MG63 (cell line): Measurements from ENCODE around the gene DSTYK. TPM values are rescaled to one million over a fixed set of nuclear protein-coding genes. Genes with fewer than 3 reads are reported as not detected.

Source experiments
- DNase-seq: peaks from one replicate; pipeline ENCODE4 v3.0.0-alpha.2; 2020
- H3K27me3 ChIP-seq: fragments of 250-450 bp; sonication (Bioruptor Pico); 2 replicates; pipeline ENCODE4 v1.5.1; 2020; ENCODE audit warnings: mild to moderate bottlenecking, moderate library complexity
- H3K36me3 ChIP-seq: fragments of 250-450 bp; sonication (Bioruptor Pico); 2 replicates; pipeline ENCODE4 v1.5.1; 2020; ENCODE audit warnings: mild to moderate bottlenecking, moderate library complexity
- H3K4me3 ChIP-seq: fragments of 250-450 bp; sonication (Bioruptor Pico); 2 replicates; pipeline ENCODE4 v1.5.1; 2020; ENCODE audit warnings: mild to moderate bottlenecking, moderate library complexity
- H3K9me3 ChIP-seq: fragments of 250-450 bp; sonication (Bioruptor Pico); 2 replicates; pipeline ENCODE4 v1.5.1; 2020; ENCODE audit warnings: mild to moderate bottlenecking, moderate library complexity
- total RNA-seq: library from RNA; depleted of rRNA; stranded (reverse); fragments of >200 nt; shearing (Covaris generic); gene quantifications from 2 replicates; pipeline ENCODE4 v1.2.3, GENCODE V29; 2014; ENCODE audit warnings: low replicate concordance

The DSTYK gene
- total RNA-seq, 1 experiment from 2014 or later = 7.7 TPM

- Histone ChIP-seq H3K4me3 (peak overlapping the region; percentile 50), H3K36me3 (no peaks in the 10 kb centered on the region), H3K27me3 (no peaks in the 10 kb centered on the region), H3K9me3 (no peaks in the 10 kb centered on the region)
- DNase-seq = no peak
Measured at GRCh38 chr1:205228093-205228521, 16.6 kb upstream of the DSTYK start.

DNA sequence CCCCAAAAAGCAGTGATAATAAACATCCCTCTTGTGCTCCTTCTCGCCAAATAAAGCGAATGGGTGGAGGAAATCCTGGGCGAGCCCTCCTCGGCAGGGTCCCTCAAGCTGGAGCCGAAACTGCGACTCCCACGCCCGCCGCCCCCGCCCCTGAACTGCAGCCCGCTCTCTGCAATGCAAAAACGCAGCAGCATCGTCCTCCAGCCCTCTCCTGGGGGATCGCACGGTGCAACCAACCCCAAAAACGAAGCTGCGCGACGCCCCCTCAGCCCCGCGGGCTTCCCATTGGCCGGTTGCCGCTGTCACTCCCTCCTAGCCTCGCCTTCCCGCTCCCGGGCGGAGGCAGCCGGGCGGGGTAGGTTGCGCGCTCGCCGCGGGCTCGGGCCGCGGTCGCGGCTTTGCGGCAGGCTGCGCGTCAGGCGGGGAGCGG lies 16.1 kb upstream of the DSTYK start, which contains the start of gene TMCC2:
TSS of gene TMCC2 (plus strand) at position 363 of the 430 bp plus-strand sequence. CDS start 619 bp downstream, outside the sequence.
- Histone ChIP-seq H3K27me3 (no peaks in the 10 kb centered on the region), H3K36me3 (no peaks in the 10 kb centered on the region), H3K9me3 (no peaks in the 10 kb centered on the region), H3K4me3 (peak within 1 kb of the TSS; percentile 62)
- DNase-seq = peak; percentile 95

DNA sequence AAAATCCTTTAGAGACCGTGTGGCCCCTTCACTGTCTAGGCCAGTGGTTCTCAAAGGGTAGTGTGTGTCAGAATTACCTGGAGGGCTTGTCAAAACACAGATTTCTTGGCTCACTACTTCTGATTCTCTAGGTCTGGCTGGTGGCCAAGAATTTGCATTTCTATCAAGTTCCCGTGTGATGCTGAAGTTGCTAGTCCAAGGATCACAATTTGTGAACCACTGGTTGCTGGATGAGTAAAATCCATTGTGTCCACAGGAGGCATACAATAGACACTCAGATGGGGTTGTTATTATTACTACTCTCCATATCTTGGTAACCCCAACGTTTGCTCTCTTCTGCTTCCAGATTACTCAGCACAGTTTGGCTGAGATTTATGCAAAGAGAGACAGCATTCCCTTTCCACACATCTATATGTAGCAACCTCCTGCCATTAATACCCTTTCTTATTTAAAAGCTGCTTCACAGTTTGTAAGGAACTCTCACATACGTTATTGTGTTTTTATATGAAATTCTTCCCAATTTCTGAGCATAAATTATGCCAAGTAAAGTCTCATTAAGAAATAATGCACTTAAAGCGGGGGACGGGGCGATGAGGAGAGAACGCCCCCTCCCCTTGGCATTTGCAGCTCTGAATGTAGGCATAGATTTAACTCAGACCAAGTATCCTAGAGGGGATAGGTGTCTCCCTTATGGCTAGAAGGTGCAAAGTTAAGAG lies 15.5 kb upstream of the DSTYK start:
- no peaks in the 10 kb centered on the region for H3K27me3 ChIP-seq
- H3K9me3 ChIP-seq = no peaks in the 10 kb centered on the region
- H3K36me3 ChIP-seq = no peaks in the 10 kb centered on the region
- DNase-seq = no peak
- H3K4me3 ChIP-seq = peak overlapping the region; percentile 62

- H3K36me3 ChIP-seq = no peaks in the 10 kb centered on the region
- DNase-seq = no peak
Measured at GRCh38 chr1:205225901-205226765, 14.6 kb upstream of the DSTYK start.

DNA sequence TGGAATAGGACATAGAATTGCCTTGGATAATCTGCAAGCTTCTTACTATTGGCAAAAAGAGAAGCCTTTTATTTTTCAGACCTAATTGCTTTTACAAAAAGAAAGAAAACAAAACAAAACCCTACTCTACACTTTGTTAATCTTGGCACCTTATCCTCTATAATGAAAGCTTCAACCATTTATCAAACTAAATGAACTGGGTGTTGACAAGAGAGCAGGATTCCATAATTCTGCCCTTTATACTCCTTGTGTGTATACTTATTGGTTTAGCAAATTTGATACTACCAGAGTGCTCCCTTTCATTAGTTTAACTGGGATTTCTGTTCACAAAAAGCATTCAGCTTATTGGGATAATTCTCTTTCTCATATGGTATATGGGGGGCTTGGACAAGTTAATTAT lies 13.2 kb upstream of the DSTYK start:
- no peaks in the 10 kb centered on the region for H3K27me3 ChIP-seq
- H3K36me3 ChIP-seq = no peaks in the 10 kb centered on the region
- H3K9me3 ChIP-seq = no peaks in the 10 kb centered on the region
- DNase-seq = no peak
- H3K4me3 ChIP-seq = no peak overlapping the region

More at GRCh38 chr1:205225901-205226765, 14.6 kb upstream of the DSTYK start:
- Histone ChIP-seq H3K4me3 (no peak overlapping the region), H3K9me3 (no peaks in the 10 kb centered on the region), H3K27me3 (no peaks in the 10 kb centered on the region)

GRCh38 chr1:205220421-205220820 lies 8.9 kb upstream of the DSTYK start:
- Histone ChIP-seq H3K27me3 (no peaks in the 10 kb centered on the region), H3K4me3 (no peak overlapping the region), H3K36me3 (no peaks in the 10 kb centered on the region), H3K9me3 (no peaks in the 10 kb centered on the region)
- no peak for DNase-seq

- H3K9me3 ChIP-seq = no peaks in the 10 kb centered on the region
- no peak overlapping the region for H3K4me3 ChIP-seq
- H3K36me3 ChIP-seq = no peaks in the 10 kb centered on the region
- H3K27me3 ChIP-seq = no peaks in the 10 kb centered on the region
- no peak for DNase-seq
Measured at GRCh38 chr1:205217418-205217817, 5.9 kb upstream of the DSTYK start.

DNA sequence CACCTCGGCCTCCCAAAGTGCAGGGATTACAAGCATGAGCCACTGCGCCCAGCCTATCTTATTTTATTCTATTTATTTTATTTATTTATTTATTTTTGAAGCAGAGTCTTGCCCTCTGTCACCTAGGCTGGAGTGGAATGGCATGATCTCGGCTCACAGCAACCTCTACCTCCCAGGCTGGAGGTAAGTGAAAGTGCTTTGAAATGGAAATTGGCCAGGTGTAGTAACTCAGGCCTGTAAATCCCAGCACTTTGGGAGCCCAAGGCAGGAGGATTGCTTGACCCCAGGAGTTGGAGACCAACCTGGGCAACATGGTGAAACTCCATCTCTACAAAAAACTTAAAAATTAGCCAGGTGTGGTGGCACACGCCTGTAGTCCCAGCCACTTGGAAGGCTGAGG lies 5.1 kb upstream of the DSTYK start:
- Histone ChIP-seq H3K36me3 (no peaks in the 10 kb centered on the region), H3K9me3 (no peaks in the 10 kb centered on the region), H3K4me3 (no peak overlapping the region), H3K27me3 (no peaks in the 10 kb centered on the region)
- no peak for DNase-seq

GRCh38 chr1:205214756-205215155 lies 3.3 kb upstream of the DSTYK start:
- Histone ChIP-seq H3K9me3 (no peaks in the 10 kb centered on the region), H3K4me3 (no peak overlapping the region), H3K36me3 (no peaks in the 10 kb centered on the region), H3K27me3 (no peaks in the 10 kb centered on the region)
- DNase-seq = no peak

- H3K4me3 ChIP-seq = peak overlapping the region; percentile 96
- H3K27me3 ChIP-seq = no peaks in the 10 kb centered on the region
- peaks cover 4% of the 10 kb centered on the region; the same call in 1 of the 2 replicates for H3K36me3 ChIP-seq
- DNase-seq = no peak
- no peaks in the 10 kb centered on the region for H3K9me3 ChIP-seq
Measured at GRCh38 chr1:205211839-205212536, 486 bp upstream of the DSTYK start.

DNA sequence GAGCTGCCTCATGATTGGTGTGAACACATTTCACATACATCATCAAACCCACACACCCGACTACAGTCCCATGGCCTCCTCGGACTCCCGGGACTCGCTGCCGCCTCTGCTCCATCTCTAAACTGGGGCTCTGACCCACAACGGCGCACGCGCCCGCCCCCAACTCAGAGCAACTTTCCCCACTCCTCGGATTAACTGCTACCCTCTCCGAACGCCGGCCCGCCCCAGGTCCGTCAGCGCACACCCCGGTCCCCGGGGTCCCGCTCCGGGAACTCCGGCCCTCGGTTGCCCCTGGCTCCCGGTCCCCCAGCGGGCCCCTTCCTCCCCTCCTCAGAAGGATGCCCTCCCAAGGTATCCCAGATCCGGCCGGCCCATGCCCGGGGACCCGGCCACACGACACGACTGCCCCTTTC lies 740 bp downstream of the DSTYK start:
- Histone ChIP-seq H3K36me3 (peaks cover 4% of the 10 kb centered on the region; the same call in 1 of the 2 replicates), H3K27me3 (no peaks in the 10 kb centered on the region), H3K9me3 (no peaks in the 10 kb centered on the region), H3K4me3 (peak overlapping the region; percentile 96)
- peak; percentile 33 for DNase-seq

GRCh38 chr1:205208811-205209210 lies 2.7 kb downstream of the DSTYK start:
- Histone ChIP-seq H3K36me3 (peaks cover 4% of the 10 kb centered on the region; the same call in 1 of the 2 replicates), H3K9me3 (no peaks in the 10 kb centered on the region), H3K4me3 (peak overlapping the region; percentile 2; the same call in 1 of the 2 replicates)

DNA sequence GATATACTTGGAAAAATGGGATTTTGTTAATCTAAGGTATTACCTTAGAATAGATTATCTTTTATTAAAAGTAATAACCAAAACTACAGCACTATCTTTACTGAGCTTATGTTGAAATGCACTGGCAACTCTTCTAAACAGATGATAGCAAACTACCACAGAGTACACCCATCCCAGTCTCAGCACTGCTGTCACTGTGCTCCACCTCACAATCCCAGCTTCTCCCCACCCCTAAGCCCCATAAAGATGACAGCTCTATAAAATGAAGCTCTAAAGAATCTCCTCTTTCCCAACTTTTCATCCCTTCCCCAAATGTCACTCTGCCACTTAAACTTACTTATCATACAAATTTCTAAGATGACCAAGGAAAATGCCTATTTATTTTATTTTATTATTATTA lies 6.4 kb downstream of the DSTYK start:
- H3K9me3 ChIP-seq = no peaks in the 10 kb centered on the region
- H3K36me3 ChIP-seq = peaks cover 4% of the 10 kb centered on the region
- no peak for DNase-seq
- no peaks in the 10 kb centered on the region for H3K27me3 ChIP-seq
- H3K4me3 ChIP-seq = no peak overlapping the region

More at GRCh38 chr1:205208811-205209210, 2.7 kb downstream of the DSTYK start:
- no peak for DNase-seq
- no peaks in the 10 kb centered on the region for H3K27me3 ChIP-seq

GRCh38 chr1:205204552-205204951 lies 7.0 kb downstream of the DSTYK start:
- Histone ChIP-seq H3K36me3 (peaks cover 4% of the 10 kb centered on the region), H3K27me3 (no peaks in the 10 kb centered on the region), H3K9me3 (no peaks in the 10 kb centered on the region), H3K4me3 (no peak overlapping the region)
- no peak for DNase-seq

GRCh38 chr1:205199931-205200299 lies 11.6 kb downstream of the DSTYK start:
- no peak for DNase-seq
- Histone ChIP-seq H3K4me3 (no peak overlapping the region), H3K27me3 (no peaks in the 10 kb centered on the region), H3K9me3 (no peaks in the 10 kb centered on the region), H3K36me3 (peaks cover 4% of the 10 kb centered on the region; the same call in 1 of the 2 replicates)

- H3K27me3 ChIP-seq = no peaks in the 10 kb centered on the region
- H3K4me3 ChIP-seq = no peak overlapping the region
- H3K9me3 ChIP-seq = no peaks in the 10 kb centered on the region
- peak; percentile 33 for DNase-seq
- peaks cover 4% of the 10 kb centered on the region; the same call in 1 of the 2 replicates for H3K36me3 ChIP-seq
Measured at GRCh38 chr1:205199090-205199930, 12.2 kb downstream of the DSTYK start.
